SK-N-SH treated with all-trans-retinoic acid at 6 μM for 48 hours (cell line): ENCODE results near the gene PFN1.

ENCODE experiments used
- ATAC-seq: fragments of 200-7000 bp; cut with Tn5 transposase; 3 replicates; pipeline ENCODE4 v1.9.1; 2020; ENCODE audit warnings: mild to moderate bottlenecking, moderate library complexity
- ARNTL ChIP-seq: fragments of 450-650 bp; formaldehyde crosslinking; IDR thresholded peaks from 2 replicates; pipeline ENCODE4 v1.5.0; 2020; ENCODE audit warnings: low read depth, mild to moderate bottlenecking, moderate library complexity, borderline replicate concordance
- CSDC2 ChIP-seq: fragments of 250-450 bp; sonication (Bioruptor Pico); IDR thresholded peaks from 2 replicates; pipeline ENCODE4 v1.5.0; 2020; ENCODE audit warnings: mild to moderate bottlenecking, moderate library complexity
- ESRRG ChIP-seq: fragments of 250-450 bp; sonication (Bioruptor Pico); IDR thresholded peaks from 2 replicates; pipeline ENCODE4 v1.6.1; 2021; ENCODE audit warnings: mild to moderate bottlenecking
- GLIS3 ChIP-seq: fragments of 250-450 bp; sonication (Bioruptor Pico); IDR thresholded peaks from 2 replicates; pipeline ENCODE4 v1.5.0; 2020; ENCODE audit warnings: mild to moderate bottlenecking, moderate library complexity
- ISL1 ChIP-seq: fragments of 250-450 bp; sonication (Bioruptor Pico); IDR thresholded peaks from 2 replicates; pipeline ENCODE4 v2.1.2; 2022; ENCODE audit warnings: mild to moderate bottlenecking, moderate library complexity
- POU6F1 ChIP-seq: fragments of 250-450 bp; sonication (Bioruptor Pico); IDR thresholded peaks from 2 replicates; pipeline ENCODE4 v1.8.0; 2021; ENCODE audit warnings: low read depth, mild to moderate bottlenecking, moderate library complexity, borderline replicate concordance
- PPARA ChIP-seq: fragments of 250-450 bp; sonication (Bioruptor Pico); IDR thresholded peaks from 2 replicates; pipeline ENCODE4 v1.5.0; 2020; ENCODE audit warnings: mild to moderate bottlenecking, borderline replicate concordance
- RARB ChIP-seq: fragments of 250-450 bp; sonication (Bioruptor Pico); IDR thresholded peaks from 2 replicates; pipeline ENCODE4 v1.8.0; 2021; ENCODE audit warnings: mild to moderate bottlenecking, moderate library complexity
- SNAI2 ChIP-seq: fragments of 250-450 bp; sonication (Bioruptor Pico); IDR thresholded peaks from 2 replicates; pipeline ENCODE4 v1.5.0; 2020; ENCODE audit warnings: mild to moderate bottlenecking, moderate library complexity
- TCF4 ChIP-seq: fragments of 250-450 bp; sonication (Bioruptor Pico); IDR thresholded peaks from 2 replicates; pipeline ENCODE4 v1.8.0; 2021; ENCODE audit warnings: mild to moderate bottlenecking, moderate library complexity, borderline replicate concordance
- TSHZ2 ChIP-seq: fragments of 250-450 bp; sonication (Bioruptor Pico); IDR thresholded peaks from 2 replicates; pipeline ENCODE4 v1.5.0; 2020; ENCODE audit warnings: mild to moderate bottlenecking, moderate library complexity
- ZC3H10 ChIP-seq: fragments of 250-450 bp; sonication (Bioruptor Pico); IDR thresholded peaks from 2 replicates; pipeline ENCODE4 v1.5.1; 2021; ENCODE audit warnings: mild to moderate bottlenecking, moderate library complexity
- ZFP3 ChIP-seq: fragments of 250-450 bp; sonication (Bioruptor Pico); IDR thresholded peaks from 2 replicates; pipeline ENCODE4 v1.5.0; 2020; ENCODE audit warnings: mild to moderate bottlenecking, moderate library complexity
- ZFP30 ChIP-seq: fragments of 450-650 bp; formaldehyde crosslinking; IDR thresholded peaks from 2 replicates; pipeline ENCODE4 v1.5.0; 2022; ENCODE audit warnings: mild to moderate bottlenecking, moderate library complexity
- ZNF565 ChIP-seq: fragments of 450-650 bp; formaldehyde crosslinking; conservative IDR thresholded peaks from 2 replicates; pipeline ENCODE4 v1.5.0; 2020; ENCODE audit warnings: low read depth, mild to moderate bottlenecking, moderate library complexity
- ZNF70 ChIP-seq: fragments of 450-650 bp; formaldehyde crosslinking; IDR thresholded peaks from 2 replicates; pipeline ENCODE4 v1.5.0; 2020; ENCODE audit warnings: mild to moderate bottlenecking, moderate library complexity
- ZNF8 ChIP-seq: fragments of 450-650 bp; formaldehyde crosslinking; IDR thresholded peaks from 2 replicates; pipeline ENCODE4 v1.5.0; 2020; ENCODE audit warnings: mild to moderate bottlenecking, moderate library complexity
- TF ChIP-seq, protein P1 (sequence below): fragments of 250-450 bp; sonication (Bioruptor Pico); IDR thresholded peaks from 2 replicates; pipeline ENCODE4 v1.5.1; 2021; ENCODE audit warnings: mild to moderate bottlenecking, moderate library complexity
- TF ChIP-seq, protein P2 (sequence below): fragments of 250-450 bp; sonication (Bioruptor Pico); IDR thresholded peaks from 2 replicates; pipeline ENCODE4 v1.8.0; 2020; ENCODE audit warnings: mild to moderate bottlenecking, moderate library complexity, borderline replicate concordance
- TF ChIP-seq, protein P3 (sequence below): fragments of 250-450 bp; sonication (Bioruptor Pico); IDR thresholded peaks from 2 replicates; pipeline ENCODE4 v1.5.1; 2020; ENCODE audit warnings: low read depth, mild to moderate bottlenecking, moderate library complexity

PFN1 gene

GRCh38 chr17:4947010-4947410 lies 1.3 kb downstream of the PFN1 start:
- ATAC-seq: no peak

DNA sequence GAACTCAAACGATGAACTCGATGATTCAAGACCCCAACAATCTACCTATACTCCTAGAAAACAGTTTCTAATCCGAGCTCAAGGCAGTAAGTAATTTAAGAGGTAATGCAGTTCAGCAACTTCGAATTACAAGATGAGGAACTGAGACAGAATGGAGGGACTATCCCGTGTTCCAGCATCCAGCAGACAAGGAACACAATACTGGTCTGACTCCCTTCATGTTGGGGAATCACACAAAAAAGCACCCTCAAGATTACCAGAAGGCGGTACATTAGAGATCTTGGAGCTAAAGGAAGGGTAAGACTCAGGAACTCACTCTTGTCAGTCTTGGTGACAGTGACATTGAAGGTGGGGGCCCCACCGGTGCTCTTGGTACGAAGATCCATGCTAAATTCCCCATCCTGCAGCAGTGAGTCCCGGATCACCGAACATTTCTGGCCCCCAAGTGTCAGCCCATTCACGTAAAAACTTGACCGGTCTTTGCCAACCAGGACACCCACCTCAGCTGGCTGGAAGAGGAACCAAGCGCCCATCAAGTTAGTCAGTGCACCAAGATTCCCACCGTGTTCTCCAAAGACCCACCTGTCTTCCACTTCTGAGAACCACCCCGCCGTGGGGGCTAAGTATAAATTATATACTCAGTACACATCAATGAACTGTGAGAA lies 1.9 kb downstream of the PFN1 start:
- no peak for ATAC-seq
- TF ChIP-seq ISL1 (CRISPR knock-in tag): no peak
- TF ChIP-seq ZC3H10 (CRISPR knock-in tag): no peak
- no peak for TF ChIP-seq ZNF70 (CRISPR knock-in tag)
- TF ChIP-seq SNAI2 (CRISPR knock-in tag): no peak
- no peak for TF ChIP-seq ARNTL (CRISPR knock-in tag)
- no peak for TF ChIP-seq ZNF565
- no peak for TF ChIP-seq TCF4 (CRISPR knock-in tag)
- TF ChIP-seq ZNF8: no peak
- TF ChIP-seq, protein P1, sequence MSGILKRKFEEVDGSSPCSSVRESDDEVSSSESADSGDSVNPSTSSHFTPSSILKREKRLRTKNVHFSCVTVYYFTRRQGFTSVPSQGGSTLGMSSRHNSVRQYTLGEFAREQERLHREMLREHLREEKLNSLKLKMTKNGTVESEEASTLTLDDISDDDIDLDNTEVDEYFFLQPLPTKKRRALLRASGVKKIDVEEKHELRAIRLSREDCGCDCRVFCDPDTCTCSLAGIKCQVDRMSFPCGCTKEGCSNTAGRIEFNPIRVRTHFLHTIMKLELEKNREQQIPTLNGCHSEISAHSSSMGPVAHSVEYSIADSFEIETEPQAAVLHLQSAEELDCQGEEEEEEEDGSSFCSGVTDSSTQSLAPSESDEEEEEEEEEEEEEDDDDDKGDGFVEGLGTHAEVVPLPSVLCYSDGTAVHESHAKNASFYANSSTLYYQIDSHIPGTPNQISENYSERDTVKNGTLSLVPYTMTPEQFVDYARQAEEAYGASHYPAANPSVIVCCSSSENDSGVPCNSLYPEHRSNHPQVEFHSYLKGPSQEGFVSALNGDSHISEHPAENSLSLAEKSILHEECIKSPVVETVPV (CRISPR knock-in tag): no peak

More at GRCh38 chr17:4947010-4947410, 1.3 kb downstream of the PFN1 start:
- TF ChIP-seq, protein P2, sequence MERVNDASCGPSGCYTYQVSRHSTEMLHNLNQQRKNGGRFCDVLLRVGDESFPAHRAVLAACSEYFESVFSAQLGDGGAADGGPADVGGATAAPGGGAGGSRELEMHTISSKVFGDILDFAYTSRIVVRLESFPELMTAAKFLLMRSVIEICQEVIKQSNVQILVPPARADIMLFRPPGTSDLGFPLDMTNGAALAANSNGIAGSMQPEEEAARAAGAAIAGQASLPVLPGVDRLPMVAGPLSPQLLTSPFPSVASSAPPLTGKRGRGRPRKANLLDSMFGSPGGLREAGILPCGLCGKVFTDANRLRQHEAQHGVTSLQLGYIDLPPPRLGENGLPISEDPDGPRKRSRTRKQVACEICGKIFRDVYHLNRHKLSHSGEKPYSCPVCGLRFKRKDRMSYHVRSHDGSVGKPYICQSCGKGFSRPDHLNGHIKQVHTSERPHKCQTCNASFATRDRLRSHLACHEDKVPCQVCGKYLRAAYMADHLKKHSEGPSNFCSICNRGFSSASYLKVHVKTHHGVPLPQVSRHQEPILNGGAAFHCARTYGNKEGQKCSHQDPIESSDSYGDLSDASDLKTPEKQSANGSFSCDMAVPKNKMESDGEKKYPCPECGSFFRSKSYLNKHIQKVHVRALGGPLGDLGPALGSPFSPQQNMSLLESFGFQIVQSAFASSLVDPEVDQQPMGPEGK (CRISPR knock-in tag): no peak
- no peak for TF ChIP-seq ESRRG (CRISPR knock-in tag)
- TF ChIP-seq ZFP3: no peak
- TF ChIP-seq RARB (CRISPR knock-in tag): no peak
- no peak for TF ChIP-seq POU6F1
- TF ChIP-seq TCF4 (CRISPR knock-in tag): no peak
- no peak for TF ChIP-seq ZNF8
- no peak for TF ChIP-seq PPARA (CRISPR knock-in tag)
- TF ChIP-seq, protein P1 (CRISPR knock-in tag): no peak
- TF ChIP-seq ISL1 (CRISPR knock-in tag): no peak
- no peak for TF ChIP-seq ZFP30 (CRISPR knock-in tag)

- no peak for ATAC-seq
- TF ChIP-seq, protein P3, sequence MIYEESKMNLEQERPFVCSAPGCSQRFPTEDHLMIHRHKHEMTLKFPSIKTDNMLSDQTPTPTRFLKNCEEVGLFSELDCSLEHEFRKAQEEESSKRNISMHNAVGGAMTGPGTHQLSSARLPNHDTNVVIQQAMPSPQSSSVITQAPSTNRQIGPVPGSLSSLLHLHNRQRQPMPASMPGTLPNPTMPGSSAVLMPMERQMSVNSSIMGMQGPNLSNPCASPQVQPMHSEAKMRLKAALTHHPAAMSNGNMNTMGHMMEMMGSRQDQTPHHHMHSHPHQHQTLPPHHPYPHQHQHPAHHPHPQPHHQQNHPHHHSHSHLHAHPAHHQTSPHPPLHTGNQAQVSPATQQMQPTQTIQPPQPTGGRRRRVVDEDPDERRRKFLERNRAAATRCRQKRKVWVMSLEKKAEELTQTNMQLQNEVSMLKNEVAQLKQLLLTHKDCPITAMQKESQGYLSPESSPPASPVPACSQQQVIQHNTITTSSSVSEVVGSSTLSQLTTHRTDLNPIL (CRISPR knock-in tag): no peak
- TF ChIP-seq ESRRG (CRISPR knock-in tag) (no peak), CSDC2 (CRISPR knock-in tag) (no peak), TSHZ2 (CRISPR knock-in tag) (no peak), TCF4 (CRISPR knock-in tag) (no peak), ZNF70 (CRISPR knock-in tag) (no peak), RARB (CRISPR knock-in tag) (no peak), ZFP3 (no peak), GLIS3 (no peak), SNAI2 (CRISPR knock-in tag) (no peak), ZNF565 (no peak), POU6F1 (no peak), ZC3H10 (CRISPR knock-in tag) (no peak), ZFP30 (CRISPR knock-in tag) (no peak)
- TF ChIP-seq, protein P2 (CRISPR knock-in tag): no peak
- TF ChIP-seq, protein P1 (CRISPR knock-in tag): no peak
Measured at GRCh38 chr17:4945944-4946280, 2.4 kb downstream of the PFN1 start.
